Measurements from ENCODE around the gene HPCAL1. TPM values are rescaled to one million over a fixed set of nuclear protein-coding genes. Genes with fewer than 3 reads are reported as not detected.
A peak's percentile ranks its signal among the peaks of the same experiment; 100 is the strongest.

Gene HPCAL1
- total and polyA plus RNA-seq, 9 donors, result 18.8 to 51.0 (median 30.1) TPM

- H3K4me1 ChIP-seq (ENCODE audit: control insufficient read depth, insufficient read depth, low read length), result peaks cover 18% of the 10 kb centered on the region
- DNase-seq, result peak; percentile 97
Measured at GRCh38 chr2:10447895-10448575, 145.3 kb downstream of the HPCAL1 start, which contains the start of gene ODC1. Gene ODC1 (minus strand): TSS chr2:10448327. CDS start chr2:10445032, 3,295 bp downstream.

GRCh38 chr2:10448576-10449485, 146.1 kb downstream of the HPCAL1 start:
- Histone ChIP-seq H3K36me3 (ENCODE audit: control insufficient read depth, insufficient read depth, low read length) (peaks cover 10% of the 10 kb centered on the region), H3K27me3 (ENCODE audit: control insufficient read depth, insufficient read depth, low read length) (no peaks in the 10 kb centered on the region), H3K4me3 (ENCODE audit: low read length) (peak overlapping the region; percentile 64), H3K4me1 (ENCODE audit: control insufficient read depth, insufficient read depth, low read length) (peaks cover 24% of the 10 kb centered on the region), H3K27ac (ENCODE audit: low read length) (peak overlapping the region; percentile 88), H3K9me3 (replicated peaks; ENCODE audit: control insufficient read depth, low read depth, low read length) (no peaks in the 10 kb centered on the region)
- peak; percentile 60 for DNase-seq
- under 1% methylated on average over 61 of the region's 73 CpGs for WGBS (ENCODE audit: insufficient coverage)

More at GRCh38 chr2:10447895-10448575, 145.3 kb downstream of the HPCAL1 start, which contains the start of gene ODC1:
- under 1% methylated on average over 87 of the region's 99 CpGs for WGBS (ENCODE audit: insufficient coverage)
- Histone ChIP-seq H3K4me3 (ENCODE audit: low read length) (peak within 1 kb of the TSS; percentile 64), H3K27ac (ENCODE audit: low read length) (peak within 1 kb of the TSS; percentile 88), H3K27me3 (ENCODE audit: control insufficient read depth, insufficient read depth, low read length) (no peaks in the 10 kb centered on the region), H3K9me3 (replicated peaks; ENCODE audit: control insufficient read depth, low read depth, low read length) (no peaks in the 10 kb centered on the region), H3K36me3 (ENCODE audit: control insufficient read depth, insufficient read depth, low read length) (peaks cover 17% of the 10 kb centered on the region)

- no peaks in the 10 kb centered on the region for H3K9me3 ChIP-seq (replicated peaks; ENCODE audit: control insufficient read depth, low read depth, low read length)
- peaks cover 31% of the 10 kb centered on the region for H3K4me1 ChIP-seq (ENCODE audit: control insufficient read depth, insufficient read depth, low read length)
- DNase-seq, result no peak
- no peak overlapping the region for H3K4me3 ChIP-seq (ENCODE audit: low read length)
- H3K27ac ChIP-seq (ENCODE audit: low read length), result no peak overlapping the region
- no peaks in the 10 kb centered on the region for H3K27me3 ChIP-seq (ENCODE audit: control insufficient read depth, insufficient read depth, low read length)
- H3K36me3 ChIP-seq (ENCODE audit: control insufficient read depth, insufficient read depth, low read length), result peaks cover 3% of the 10 kb centered on the region
- 63% methylated on average over 2 of the region's 5 CpGs for WGBS (ENCODE audit: insufficient coverage)
Measured at GRCh38 chr2:10449486-10449831, 146.8 kb downstream of the HPCAL1 start.

GRCh38 chr2:10449838-10450691, 147.4 kb downstream of the HPCAL1 start:
- Histone ChIP-seq H3K36me3 (ENCODE audit: control insufficient read depth, insufficient read depth, low read length) (no peaks in the 10 kb centered on the region), H3K27me3 (ENCODE audit: control insufficient read depth, insufficient read depth, low read length) (no peaks in the 10 kb centered on the region), H3K4me3 (ENCODE audit: low read length) (no peak overlapping the region), H3K4me1 (ENCODE audit: control insufficient read depth, insufficient read depth, low read length) (peaks cover 34% of the 10 kb centered on the region), H3K9me3 (replicated peaks; ENCODE audit: control insufficient read depth, low read depth, low read length) (no peaks in the 10 kb centered on the region), H3K27ac (ENCODE audit: low read length) (no peak overlapping the region)
- DNase-seq, result no peak
- 89% methylated on average over 10 of the region's 22 CpGs for WGBS (ENCODE audit: insufficient coverage)

GRCh38 chr2:10451819-10452218, 149.1 kb downstream of the HPCAL1 start:
- no CpG with 5 or more reads among the region's 6 CpGs for WGBS (ENCODE audit: insufficient coverage)
- Histone ChIP-seq H3K4me3 (ENCODE audit: low read length) (no peak overlapping the region), H3K36me3 (ENCODE audit: control insufficient read depth, insufficient read depth, low read length) (no peaks in the 10 kb centered on the region), H3K27me3 (ENCODE audit: control insufficient read depth, insufficient read depth, low read length) (no peaks in the 10 kb centered on the region), H3K27ac (ENCODE audit: low read length) (no peak overlapping the region), H3K4me1 (ENCODE audit: control insufficient read depth, insufficient read depth, low read length) (peaks cover 25% of the 10 kb centered on the region), H3K9me3 (replicated peaks; ENCODE audit: control insufficient read depth, low read depth, low read length) (no peaks in the 10 kb centered on the region)
- no peak for DNase-seq

- no peak overlapping the region for H3K27ac ChIP-seq (ENCODE audit: low read length)
- H3K4me1 ChIP-seq (ENCODE audit: control insufficient read depth, insufficient read depth, low read length), result peaks cover 25% of the 10 kb centered on the region
- no peak overlapping the region for H3K4me3 ChIP-seq (ENCODE audit: low read length)
- H3K9me3 ChIP-seq (replicated peaks; ENCODE audit: control insufficient read depth, low read depth, low read length), result no peaks in the 10 kb centered on the region
- no peaks in the 10 kb centered on the region for H3K27me3 ChIP-seq (ENCODE audit: control insufficient read depth, insufficient read depth, low read length)
- DNase-seq, result no peak
- H3K36me3 ChIP-seq (ENCODE audit: control insufficient read depth, insufficient read depth, low read length), result no peaks in the 10 kb centered on the region
- 70% methylated on average over 2 of the region's 3 CpGs for WGBS (ENCODE audit: insufficient coverage)
Measured at GRCh38 chr2:10452312-10452711, 149.6 kb downstream of the HPCAL1 start.

- H3K9me3 ChIP-seq (replicated peaks; ENCODE audit: control insufficient read depth, low read depth, low read length), result no peaks in the 10 kb centered on the region
- H3K36me3 ChIP-seq (ENCODE audit: control insufficient read depth, insufficient read depth, low read length), result no peaks in the 10 kb centered on the region
- 71% methylated on average over 11 of the region's 17 CpGs for WGBS (ENCODE audit: insufficient coverage)
- H3K4me1 ChIP-seq (ENCODE audit: control insufficient read depth, insufficient read depth, low read length), result peaks cover 30% of the 10 kb centered on the region
- H3K4me3 ChIP-seq (ENCODE audit: low read length), result no peak overlapping the region
- H3K27ac ChIP-seq (ENCODE audit: low read length), result no peak overlapping the region
- no peaks in the 10 kb centered on the region for H3K27me3 ChIP-seq (ENCODE audit: control insufficient read depth, insufficient read depth, low read length)
- no peak for DNase-seq
Measured at GRCh38 chr2:10452956-10453904, 150.5 kb downstream of the HPCAL1 start.

GRCh38 chr2:10453905-10454298, 151.2 kb downstream of the HPCAL1 start:
- H3K36me3 ChIP-seq (ENCODE audit: control insufficient read depth, insufficient read depth, low read length), result no peaks in the 10 kb centered on the region
- no peak for DNase-seq
- WGBS (ENCODE audit: insufficient coverage), result 75% methylated on average over 9 of the region's 9 CpGs
- H3K27ac ChIP-seq (ENCODE audit: low read length), result no peak overlapping the region
- H3K4me3 ChIP-seq (ENCODE audit: low read length), result no peak overlapping the region
- H3K9me3 ChIP-seq (replicated peaks; ENCODE audit: control insufficient read depth, low read depth, low read length), result no peaks in the 10 kb centered on the region
- H3K27me3 ChIP-seq (ENCODE audit: control insufficient read depth, insufficient read depth, low read length), result no peaks in the 10 kb centered on the region
- peaks cover 27% of the 10 kb centered on the region for H3K4me1 ChIP-seq (ENCODE audit: control insufficient read depth, insufficient read depth, low read length)

GRCh38 chr2:10454505-10454904, 151.8 kb downstream of the HPCAL1 start:
- Histone ChIP-seq H3K36me3 (ENCODE audit: control insufficient read depth, insufficient read depth, low read length) (no peaks in the 10 kb centered on the region), H3K9me3 (replicated peaks; ENCODE audit: control insufficient read depth, low read depth, low read length) (no peaks in the 10 kb centered on the region), H3K27me3 (ENCODE audit: control insufficient read depth, insufficient read depth, low read length) (no peaks in the 10 kb centered on the region), H3K27ac (ENCODE audit: low read length) (no peak overlapping the region), H3K4me3 (ENCODE audit: low read length) (no peak overlapping the region), H3K4me1 (ENCODE audit: control insufficient read depth, insufficient read depth, low read length) (peaks cover 22% of the 10 kb centered on the region)
- 85% methylated on average over 7 of the region's 7 CpGs for WGBS (ENCODE audit: insufficient coverage)
- no peak for DNase-seq
